GM23338 (cell line): ENCODE results near the gene ZCWPW2. TPM values are rescaled to one million over a fixed set of nuclear protein-coding genes. Genes with fewer than 3 reads are reported as not detected.

Experiments used
- ATAC-seq: fragments of 200-7000 bp; cut with Tn5 transposase; 3 replicates; pipeline ENCODE4 v1.9.1; 2020
- DNase-seq: peaks from one replicate; pipeline ENCODE4 v3.0.0-alpha.2; 2015; ENCODE audit warnings: low spot score
- H2AFZ ChIP-seq: fragments of 200-600 bp; sonication (generic); 2 replicates; pipeline ENCODE4 v1.8.0; 2016; ENCODE audit warnings: antibody characterized with exemption, mild to moderate bottlenecking, moderate library complexity
- H3F3A ChIP-seq: fragments of 200-600 bp; sonication (generic); replicated peaks from 2 replicates; pipeline ENCODE4 v1.8.0; 2017; ENCODE audit warnings: antibody characterized with exemption, mixed run types, low read depth
- H3K27ac ChIP-seq: fragments of 200-600 bp; sonication (generic); 2 replicates; pipeline ENCODE4 v1.6.1; 2016; ENCODE audit warnings: low read depth
- H3K27me3 ChIP-seq: fragments of 200-600 bp; sonication (generic); 2 replicates; pipeline ENCODE4 v1.8.0; 2016; ENCODE audit warnings: mild to moderate bottlenecking, mixed run types, moderate library complexity; ENCODE audit not compliant: insufficient read depth
- H3K36me3 ChIP-seq: fragments of 200-600 bp; sonication (generic); 2 replicates; pipeline ENCODE4 v1.8.0; 2016; ENCODE audit warnings: mild to moderate bottlenecking; ENCODE audit not compliant: insufficient read depth
- H3K4me1 ChIP-seq: fragments of 200-600 bp; sonication (generic); 2 replicates; pipeline ENCODE4 v1.8.0; 2016; ENCODE audit warnings: mild to moderate bottlenecking, moderate library complexity; ENCODE audit not compliant: insufficient read depth
- H3K4me2 ChIP-seq: fragments of 200-600 bp; sonication (generic); 2 replicates; pipeline ENCODE4 v1.7.1; 2017; ENCODE audit warnings: mixed run types
- H3K4me3 ChIP-seq: fragments of 200-600 bp; sonication (generic); 2 replicates; pipeline ENCODE4 v1.6.1; 2016; ENCODE audit warnings: mixed run types
- H3K79me2 ChIP-seq: fragments of 200-600 bp; sonication (generic); replicated peaks from 2 replicates; pipeline ENCODE4 v1.8.0; 2017; ENCODE audit warnings: mild to moderate bottlenecking; ENCODE audit not compliant: insufficient read depth
- H3K9me2 ChIP-seq: fragments of 200-600 bp; sonication (generic); 2 replicates; pipeline ENCODE4 v1.8.0; 2017; ENCODE audit not compliant: insufficient read depth
- H4K20me1 ChIP-seq: fragments of 200-600 bp; sonication (generic); replicated peaks from 2 replicates; pipeline ENCODE4 v1.8.0; 2017; ENCODE audit warnings: mild to moderate bottlenecking; ENCODE audit not compliant: insufficient read depth
- H3K27ac Mint-ChIP-seq: 2 replicates; pipeline ENCODE4 v1.8.0; 2020; ENCODE audit warnings: inconsistent platforms, mild to moderate bottlenecking, moderate library complexity, mixed read lengths
- H3K27me3 Mint-ChIP-seq: 3 replicates; pipeline ENCODE4 v1.8.0; 2022; ENCODE audit warnings: low read depth, mild to moderate bottlenecking, moderate library complexity, mixed read lengths, inconsistent platforms; ENCODE audit not compliant: insufficient read depth, poor library complexity
- H3K36me3 Mint-ChIP-seq: 3 replicates; pipeline ENCODE4 v1.8.0; 2021; ENCODE audit warnings: low read depth, mild to moderate bottlenecking, inconsistent platforms, moderate library complexity, mixed read lengths
- H3K4me1 Mint-ChIP-seq: 3 replicates; pipeline ENCODE4 v1.8.0; 2020; ENCODE audit warnings: mild to moderate bottlenecking, inconsistent platforms, mixed read lengths
- H3K4me3 Mint-ChIP-seq: 3 replicates; pipeline ENCODE4 v1.8.0; 2021; ENCODE audit warnings: moderate library complexity, mild to moderate bottlenecking, inconsistent platforms, mixed read lengths
- H3K9me3 Mint-ChIP-seq: 3 replicates; pipeline ENCODE4 v1.8.0; 2020; ENCODE audit warnings: moderate library complexity, mild to moderate bottlenecking, inconsistent platforms, mixed read lengths
- CREB1 ChIP-seq: fragments of 250-450 bp; sonication (Bioruptor Pico); IDR thresholded peaks from 2 replicates; pipeline ENCODE4 v1.5.0; 2020; ENCODE audit warnings: low read depth, mild to moderate bottlenecking, moderate library complexity
- EZH2 ChIP-seq: fragments of 200-600 bp; sonication (generic); IDR thresholded peaks from one replicate; pipeline ENCODE4 v1.8.0; 2017; ENCODE audit warnings: antibody characterized with exemption, mild to moderate bottlenecking, low read depth; ENCODE audit not compliant: unreplicated experiment
- EZH2phosphoT487 ChIP-seq: fragments of 200-600 bp; sonication (generic); IDR thresholded peaks from one replicate; pipeline ENCODE4 v1.8.1; 2018; ENCODE audit warnings: antibody characterized with exemption; ENCODE audit not compliant: unreplicated experiment
- JUNB ChIP-seq: IDR thresholded peaks from one replicate; pipeline ENCODE4 v1.6.1; 2016; ENCODE audit warnings: antibody characterized with exemption; ENCODE audit not compliant: unreplicated experiment
- NANOG ChIP-seq: IDR thresholded peaks from 2 replicates; pipeline ENCODE4 v1.6.1; 2016; ENCODE audit warnings: antibody characterized with exemption, borderline replicate concordance
- STAT1 ChIP-seq: IDR thresholded peaks from one replicate; pipeline ENCODE4 v1.6.1; 2016; ENCODE audit warnings: antibody characterized with exemption; ENCODE audit not compliant: unreplicated experiment
- ZNF331 ChIP-seq: fragments of 250-450 bp; sonication (Bioruptor Pico); IDR thresholded peaks from 2 replicates; pipeline ENCODE4 v1.5.0; 2020; ENCODE audit warnings: low read depth, mild to moderate bottlenecking, moderate library complexity
- polyA plus RNA-seq: library from polyadenylated mRNA; unstranded; fragments of >200 nt; fragmentation: Nextera tagmentation; extraction: Ambion mirVana; gene quantifications from 2 replicates; pipeline ENCODE4 v1.2.1, GENCODE V29; 2016
- total RNA-seq: library from RNA; depleted of rRNA; stranded (reverse); fragments of >200 nt; shearing (Covaris generic); gene quantifications from 2 replicates; pipeline ENCODE4 v1.2.3, GENCODE V29; 2014
- TF ChIP-seq, protein P1 (sequence below), 2 experiments: fragments of 200-600 bp in 1 of 2; sonication (generic) in 1 of 2; conservative IDR thresholded peaks; 2 replicates each; pipeline versions ENCODE4 v1.5.1 to v1.6.1; 2016 to 2017; ENCODE audit warnings: antibody characterized with exemption in 2 of 2, low read depth in 2 of 2, mild to moderate bottlenecking in 2 of 2, moderate library complexity in 1 of 2
- TF ChIP-seq, protein P2 (sequence below): IDR thresholded peaks from 2 replicates; pipeline ENCODE4 v1.6.1; 2016; ENCODE audit warnings: antibody characterized with exemption

The ZCWPW2 gene
- total and polyA plus RNA-seq, 2 experiments from 2014 or later: 0.55 TPM; not detected in 1

DNA sequence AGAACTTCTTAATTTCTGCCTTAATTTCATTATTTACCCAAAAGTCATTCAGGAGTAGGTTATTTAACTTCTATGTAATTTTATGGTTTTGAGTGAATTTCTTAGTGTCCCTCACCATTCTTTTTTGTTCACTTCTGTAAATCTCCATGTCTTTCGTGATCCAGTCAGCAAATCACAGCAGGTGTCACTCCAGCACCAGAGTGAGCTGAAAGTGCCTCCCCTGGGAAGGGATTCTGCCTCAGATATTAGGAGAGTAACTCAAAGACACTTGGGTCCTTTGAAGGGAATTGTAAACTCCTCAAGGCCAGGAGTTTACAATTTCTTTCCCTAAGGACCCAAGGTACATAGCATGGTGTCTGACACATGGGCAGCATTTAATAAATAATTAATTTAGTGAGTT, 207.7 kb downstream of the ZCWPW2 start:
- ATAC-seq (peak; percentile 69), DNase-seq (peak; percentile 17)
- Histone ChIP-seq H3K4me3 (no peak overlapping the region), H3K27ac (no peak overlapping the region), H3K9me2 (no peaks in the 10 kb centered on the region), H3F3A (no peaks in the 10 kb centered on the region), H3K4me2 (no peak overlapping the region), H2AFZ (no peak overlapping the region), H3K27me3 (no peaks in the 10 kb centered on the region), H3K36me3 (no peaks in the 10 kb centered on the region), H3K4me1 (no peaks in the 10 kb centered on the region; the same call in 1 of the 2 replicates), H3K79me2 (no peaks in the 10 kb centered on the region), H4K20me1 (no peaks in the 10 kb centered on the region)
- TF ChIP-seq JUNB (no peak), CREB1 (CRISPR knock-in tag) (no peak), ZNF331 (CRISPR knock-in tag) (no peak), NANOG (no peak)
- TF ChIP-seq, protein P1, sequence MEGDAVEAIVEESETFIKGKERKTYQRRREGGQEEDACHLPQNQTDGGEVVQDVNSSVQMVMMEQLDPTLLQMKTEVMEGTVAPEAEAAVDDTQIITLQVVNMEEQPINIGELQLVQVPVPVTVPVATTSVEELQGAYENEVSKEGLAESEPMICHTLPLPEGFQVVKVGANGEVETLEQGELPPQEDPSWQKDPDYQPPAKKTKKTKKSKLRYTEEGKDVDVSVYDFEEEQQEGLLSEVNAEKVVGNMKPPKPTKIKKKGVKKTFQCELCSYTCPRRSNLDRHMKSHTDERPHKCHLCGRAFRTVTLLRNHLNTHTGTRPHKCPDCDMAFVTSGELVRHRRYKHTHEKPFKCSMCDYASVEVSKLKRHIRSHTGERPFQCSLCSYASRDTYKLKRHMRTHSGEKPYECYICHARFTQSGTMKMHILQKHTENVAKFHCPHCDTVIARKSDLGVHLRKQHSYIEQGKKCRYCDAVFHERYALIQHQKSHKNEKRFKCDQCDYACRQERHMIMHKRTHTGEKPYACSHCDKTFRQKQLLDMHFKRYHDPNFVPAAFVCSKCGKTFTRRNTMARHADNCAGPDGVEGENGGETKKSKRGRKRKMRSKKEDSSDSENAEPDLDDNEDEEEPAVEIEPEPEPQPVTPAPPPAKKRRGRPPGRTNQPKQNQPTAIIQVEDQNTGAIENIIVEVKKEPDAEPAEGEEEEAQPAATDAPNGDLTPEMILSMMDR (conservative IDR thresholded peaks at IDR 0.05; ENCODE audit: low read depth in 2 of 2): peak in 1 of 2 experiments; percentile 54; a peak in 2 of 4 replicates
- TF ChIP-seq, protein P2, sequence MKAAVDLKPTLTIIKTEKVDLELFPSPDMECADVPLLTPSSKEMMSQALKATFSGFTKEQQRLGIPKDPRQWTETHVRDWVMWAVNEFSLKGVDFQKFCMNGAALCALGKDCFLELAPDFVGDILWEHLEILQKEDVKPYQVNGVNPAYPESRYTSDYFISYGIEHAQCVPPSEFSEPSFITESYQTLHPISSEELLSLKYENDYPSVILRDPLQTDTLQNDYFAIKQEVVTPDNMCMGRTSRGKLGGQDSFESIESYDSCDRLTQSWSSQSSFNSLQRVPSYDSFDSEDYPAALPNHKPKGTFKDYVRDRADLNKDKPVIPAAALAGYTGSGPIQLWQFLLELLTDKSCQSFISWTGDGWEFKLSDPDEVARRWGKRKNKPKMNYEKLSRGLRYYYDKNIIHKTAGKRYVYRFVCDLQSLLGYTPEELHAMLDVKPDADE: no peak
- H3K9me3 Mint-ChIP-seq: peaks cover 2% of the 10 kb centered on the region; the same call in 1 of the 3 replicates
- no peaks in the 10 kb centered on the region for H3K36me3 Mint-ChIP-seq
- no peaks in the 10 kb centered on the region for H3K27me3 Mint-ChIP-seq
- H3K4me1 Mint-ChIP-seq: no peaks in the 10 kb centered on the region; the same call in 2 of the 3 replicates
- H3K27ac Mint-ChIP-seq: no peak overlapping the region
- no peak overlapping the region for H3K4me3 Mint-ChIP-seq

DNA sequence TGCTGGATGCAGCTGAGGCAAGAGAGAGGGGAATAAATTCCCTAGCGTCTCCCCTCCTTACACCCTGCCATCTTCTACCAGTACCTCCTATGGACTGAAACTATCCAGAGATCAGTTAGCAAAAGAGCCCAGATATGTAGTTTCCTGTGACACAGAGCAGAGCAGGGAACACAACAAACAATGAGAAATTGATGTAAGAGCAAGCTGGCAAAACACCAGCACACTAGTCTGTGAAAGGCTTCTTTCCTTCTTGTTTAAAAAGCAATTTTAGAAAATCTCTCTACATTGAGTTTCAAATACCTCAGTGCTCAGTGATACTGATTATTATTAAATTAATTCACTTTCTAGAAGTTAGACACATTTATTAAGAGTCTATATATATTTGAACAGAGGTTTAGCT, 215.7 kb downstream of the ZCWPW2 start:
- H3F3A ChIP-seq: no peaks in the 10 kb centered on the region
- no peaks in the 10 kb centered on the region for H3K27me3 ChIP-seq
- Mint-ChIP-seq H3K4me3 (no peak overlapping the region), H3K27ac (no peak overlapping the region), H3K36me3 (no peaks in the 10 kb centered on the region), H3K4me1 (no peaks in the 10 kb centered on the region), H3K9me3 (peaks cover 3% of the 10 kb centered on the region; the same call in 1 of the 3 replicates), H3K27me3 (no peaks in the 10 kb centered on the region)
- DNase-seq (no peak), ATAC-seq (no peak)
- no peaks in the 10 kb centered on the region for H3K4me1 ChIP-seq
- H3K79me2 ChIP-seq: no peaks in the 10 kb centered on the region
- no peaks in the 10 kb centered on the region for H3K9me2 ChIP-seq
- H3K36me3 ChIP-seq: no peaks in the 10 kb centered on the region
- no peak for TF ChIP-seq STAT1
- no peak for TF ChIP-seq EZH2
- no peak for TF ChIP-seq EZH2phosphoT487
- TF ChIP-seq JUNB: no peak
- H3K4me2 ChIP-seq: no peak overlapping the region
- H3K27ac ChIP-seq: no peak overlapping the region
- H4K20me1 ChIP-seq: no peaks in the 10 kb centered on the region
- no peak overlapping the region for H2AFZ ChIP-seq
- no peak overlapping the region for H3K4me3 ChIP-seq
